ENCODE data around the gene ZIC4.

ZIC4 gene

DNA sequence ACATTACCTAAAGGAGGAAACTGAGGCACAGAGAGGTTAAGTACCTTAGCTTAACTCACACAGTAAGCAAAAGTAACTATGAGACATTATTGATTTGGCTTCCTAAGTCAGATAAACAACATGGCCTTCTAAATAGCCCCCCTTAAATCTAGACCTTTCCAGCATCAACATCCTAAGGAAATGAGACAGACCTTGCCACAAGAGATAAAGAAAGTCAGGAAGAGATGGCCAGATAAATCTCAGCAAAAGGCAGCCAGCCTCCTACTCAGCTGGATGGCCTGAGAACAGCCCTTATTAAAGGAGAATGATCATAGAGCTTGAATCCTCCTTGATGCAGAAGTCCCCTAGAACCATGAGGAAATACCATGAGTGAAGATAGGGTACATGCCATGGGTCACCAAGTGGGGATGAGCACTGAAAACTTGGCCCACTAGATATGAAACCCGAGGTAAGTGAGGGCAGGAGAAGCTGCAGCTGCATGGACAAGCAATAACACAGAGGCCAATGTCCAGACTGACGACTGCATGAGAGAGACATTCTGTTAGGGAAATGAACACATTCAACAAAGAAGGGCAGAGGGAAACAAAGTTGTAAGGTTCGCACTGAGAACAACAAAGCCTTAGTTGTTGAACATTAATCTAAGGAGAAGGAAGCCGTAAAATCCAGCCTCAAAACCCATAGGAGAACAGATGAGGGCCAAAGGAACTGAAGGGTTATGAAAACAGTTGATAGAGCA lies 69.6 kb downstream of the ZIC4 start:
- no peak for DNase-seq
